ENCODE results near the gene RAB12.

The RAB12 gene

DNA sequence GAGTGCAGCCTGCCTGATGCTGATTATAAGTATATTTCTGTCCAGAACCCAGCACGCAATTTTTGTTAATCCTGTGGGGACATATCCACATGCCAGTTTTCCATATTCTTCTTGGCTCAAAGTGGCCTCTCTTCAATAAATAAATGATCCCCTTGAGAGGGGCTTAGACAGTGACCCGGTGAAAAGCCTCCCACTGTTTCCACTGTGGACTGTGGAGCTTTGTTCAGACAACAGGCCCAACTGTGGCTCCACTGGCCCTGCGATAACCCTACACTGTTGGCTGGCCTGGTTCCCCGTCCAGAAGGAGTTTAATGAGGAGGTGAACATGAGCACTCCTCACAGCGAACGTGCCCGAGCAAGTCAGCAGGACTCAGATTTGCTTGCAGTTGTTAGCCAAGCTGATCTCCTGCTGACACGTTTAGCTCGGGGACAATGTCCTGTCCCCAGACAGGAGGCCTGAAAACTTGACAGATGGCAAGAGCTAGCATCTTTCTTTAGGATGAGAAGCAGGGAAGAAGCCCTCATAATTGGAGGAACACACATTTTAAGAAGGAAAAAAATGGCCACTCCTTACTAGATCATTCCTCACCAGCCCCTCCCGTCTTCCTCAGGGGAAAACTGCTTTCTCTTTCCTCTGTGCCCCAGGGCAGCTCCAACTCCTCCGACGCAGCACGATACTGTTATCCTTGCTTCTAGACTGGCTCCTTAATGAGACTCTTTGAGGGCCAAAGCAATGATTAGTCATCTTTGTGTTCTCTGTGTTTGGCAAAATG, 76.1 kb downstream of the RAB12 start:
- DNase-seq (ENCODE audit: low read depth) = peak; percentile 50

DNA sequence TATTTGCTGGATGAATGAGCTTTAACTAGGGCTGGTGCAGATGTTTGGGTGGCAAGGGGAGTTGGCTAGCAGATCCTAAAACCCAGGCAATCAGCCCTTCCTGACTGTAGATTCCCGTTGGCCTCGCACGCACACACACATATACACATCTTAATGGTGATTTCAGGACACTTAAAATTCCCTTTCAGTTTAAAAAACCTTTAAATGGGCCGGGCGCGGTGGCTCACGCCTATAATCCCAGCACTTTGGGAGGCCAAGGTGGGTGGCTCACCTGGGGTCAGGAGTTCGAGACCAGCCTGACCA, 76.6 kb downstream of the RAB12 start:
- DNase-seq (ENCODE audit: low read depth) = no peak

DNA sequence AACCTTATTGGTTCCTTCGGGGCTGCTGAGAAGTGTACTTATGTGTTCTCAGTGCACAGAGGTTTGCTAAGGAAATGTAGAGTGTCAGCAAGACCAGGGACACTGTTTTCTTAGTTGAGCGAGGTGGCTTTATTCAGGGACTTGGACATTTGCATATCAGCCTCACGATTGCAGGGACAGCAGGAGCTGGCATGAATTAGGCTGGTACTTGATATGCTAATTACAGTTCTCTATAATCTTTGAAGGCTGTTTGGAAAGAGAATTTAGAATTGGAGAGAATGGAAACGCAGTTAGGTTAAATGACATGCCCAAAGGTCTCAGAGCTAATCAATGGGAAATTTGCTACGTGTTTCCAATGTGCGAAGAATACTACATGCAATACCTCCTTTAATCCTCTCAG, 77.4 kb downstream of the RAB12 start:
- DNase-seq (ENCODE audit: low read depth) = no peak

DNA sequence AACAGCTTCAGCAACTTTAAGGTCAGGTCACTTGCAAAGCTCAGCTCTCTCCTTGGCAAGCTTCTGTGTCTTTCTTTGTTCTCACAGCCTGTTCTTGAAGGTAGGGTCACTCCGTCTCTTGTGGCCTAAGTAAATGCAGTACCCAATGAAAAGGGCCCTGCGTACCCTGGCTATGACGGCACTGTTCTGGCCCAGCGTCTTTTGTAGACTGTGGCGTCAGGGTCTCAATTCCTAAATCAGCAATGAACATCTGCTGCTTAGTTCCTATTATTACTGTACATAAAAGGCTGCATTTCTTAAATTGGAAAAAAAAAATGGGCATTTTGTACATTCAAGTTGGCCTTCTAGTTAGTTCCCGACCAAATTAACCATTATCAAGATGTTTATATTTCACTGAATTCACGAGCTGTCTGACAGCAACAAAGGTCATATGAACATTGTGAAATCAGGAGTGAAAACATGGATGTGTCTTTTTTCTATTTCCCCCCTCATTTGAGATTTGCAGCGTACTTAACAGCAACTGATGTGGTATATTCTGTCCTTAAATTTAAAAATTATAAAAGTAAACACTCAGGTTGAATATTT, 79.1 kb downstream of the RAB12 start:
- DNase-seq (ENCODE audit: low read depth) = no peak

DNA sequence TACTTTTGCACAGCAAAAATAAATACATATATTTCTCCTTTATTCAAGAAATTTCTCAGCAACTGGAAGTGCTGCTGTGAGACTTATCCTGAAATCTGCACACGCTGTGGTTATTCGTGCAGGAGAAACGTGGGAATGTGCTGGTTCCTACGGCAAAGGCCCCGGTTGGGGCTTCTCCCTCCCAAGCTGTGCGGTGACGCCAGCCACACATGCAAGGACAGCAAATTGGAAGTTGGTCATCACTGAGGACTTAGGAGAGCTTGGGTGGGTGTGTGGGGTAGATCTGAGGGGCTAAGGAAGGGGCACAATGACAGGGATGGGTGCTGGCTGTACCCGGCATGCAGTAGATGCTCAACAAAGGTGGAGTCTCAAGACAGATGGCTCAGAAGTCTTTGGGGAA, 79.6 kb downstream of the RAB12 start:
- no peak for DNase-seq (ENCODE audit: low read depth)
